WTC11 (cell line): ENCODE data around the gene CCDC57. TPM values are rescaled to one million over a fixed set of nuclear protein-coding genes. Genes with fewer than 3 reads are reported as not detected.
A peak's percentile ranks its signal among the peaks of the same experiment; 100 is the strongest.

Experiments used
- ATAC-seq: fragments of 200-7000 bp; cut with Tn5 transposase; 2 replicates; pipeline ENCODE4 v1.10.0; 2021; ENCODE audit warnings: mild to moderate bottlenecking, moderate library complexity
- CTCF ChIA-PET: fragments of 300-600 bp; sonication (Branson Sonifier 250); formaldehyde crosslinking; loops from one replicate; lab custom pipeline; 2021; ENCODE audit warnings: antibody characterized with exemption; lab: Charles Lee
- POLR2A ChIA-PET: fragments of 350-600 bp; sonication (Branson Sonifier 250); formaldehyde crosslinking; loops from one replicate; lab custom pipeline; 2021; ENCODE audit warnings: antibody characterized with exemption; lab: Charles Lee
- DNase-seq: peaks from one replicate; pipeline ENCODE4 v3.0.0; 2021; ENCODE audit warnings: low spot score
- H3K27ac Mint-ChIP-seq: 2 replicates; pipeline ENCODE4 v1.8.0; 2021; ENCODE audit warnings: mixed read lengths
- H3K27me3 Mint-ChIP-seq: 2 replicates; pipeline ENCODE4 v1.8.0; 2021; ENCODE audit warnings: low read depth, mild to moderate bottlenecking, moderate library complexity, mixed read lengths
- H3K36me3 Mint-ChIP-seq: 2 replicates; pipeline ENCODE4 v1.8.0; 2021; ENCODE audit warnings: mixed read lengths
- H3K4me1 Mint-ChIP-seq: 2 replicates; pipeline ENCODE4 v1.8.0; 2022; ENCODE audit warnings: mixed read lengths
- H3K4me3 Mint-ChIP-seq: 2 replicates; pipeline ENCODE4 v1.8.0; 2021; ENCODE audit warnings: mild to moderate bottlenecking, moderate library complexity, mixed read lengths
- H3K9me3 Mint-ChIP-seq: 2 replicates; pipeline ENCODE4 v1.8.0; 2021; ENCODE audit warnings: mixed read lengths
- ATF6 ChIP-seq: sonication (generic); formaldehyde crosslinking; IDR thresholded peaks from 2 replicates; pipeline ENCODE4 v1.8.1; 2023; ENCODE audit warnings: mild to moderate bottlenecking, missing genetic modification reagents
- CBFB ChIP-seq: sonication (generic); formaldehyde crosslinking; IDR thresholded peaks from 2 replicates; pipeline ENCODE4 v1.8.1; 2022; ENCODE audit warnings: mild to moderate bottlenecking, low read depth, missing genetic modification reagents
- ELF4 ChIP-seq: sonication (generic); formaldehyde crosslinking; IDR thresholded peaks from 2 replicates; pipeline ENCODE4 v1.8.1; 2022; ENCODE audit warnings: low read depth, mild to moderate bottlenecking, moderate library complexity, missing genetic modification reagents
- FOXP4 ChIP-seq: sonication (generic); formaldehyde crosslinking; IDR thresholded peaks from 2 replicates; pipeline ENCODE4 v1.8.0; 2022; ENCODE audit warnings: mild to moderate bottlenecking, missing genetic modification reagents
- GABPB1 ChIP-seq: sonication (generic); formaldehyde crosslinking; IDR thresholded peaks from 2 replicates; pipeline ENCODE4 v1.8.1; 2023; ENCODE audit warnings: mild to moderate bottlenecking, missing genetic modification reagents
- MYBL2 ChIP-seq: sonication (generic); formaldehyde crosslinking; IDR thresholded peaks from 2 replicates; pipeline ENCODE4 v1.8.1; 2023; ENCODE audit warnings: mild to moderate bottlenecking, moderate library complexity, missing genetic modification reagents
- NFE2L1 ChIP-seq: sonication (generic); formaldehyde crosslinking; IDR thresholded peaks from 2 replicates; pipeline ENCODE4 v1.8.1; 2023; ENCODE audit warnings: missing genetic modification reagents
- NR3C1 ChIP-seq: sonication (generic); formaldehyde crosslinking; conservative IDR thresholded peaks from 2 replicates; pipeline ENCODE4 v1.8.1; 2023; ENCODE audit warnings: low read depth, mild to moderate bottlenecking, missing genetic modification reagents
- TEAD1 ChIP-seq: sonication (generic); formaldehyde crosslinking; IDR thresholded peaks from 2 replicates; pipeline ENCODE4 v1.8.0; 2022; ENCODE audit warnings: mild to moderate bottlenecking, missing genetic modification reagents
- TP53 ChIP-seq: sonication (generic); formaldehyde crosslinking; IDR thresholded peaks from 2 replicates; pipeline ENCODE4 v1.8.1; 2023; ENCODE audit warnings: mild to moderate bottlenecking, missing genetic modification reagents
- USF2 ChIP-seq: sonication (generic); formaldehyde crosslinking; IDR thresholded peaks from 2 replicates; pipeline ENCODE4 v1.8.1; 2023; ENCODE audit warnings: mild to moderate bottlenecking, missing genetic modification reagents, moderate library complexity
- ZBTB21 ChIP-seq: sonication (generic); formaldehyde crosslinking; IDR thresholded peaks from 2 replicates; pipeline ENCODE4 v1.8.1; 2023; ENCODE audit warnings: mild to moderate bottlenecking, missing genetic modification reagents, borderline replicate concordance
- ZNF138 ChIP-seq: sonication (generic); formaldehyde crosslinking; conservative IDR thresholded peaks from 2 replicates; pipeline ENCODE4 v1.8.1; 2022; ENCODE audit warnings: mild to moderate bottlenecking, moderate library complexity, missing genetic modification reagents
- ZNF232 ChIP-seq: sonication (generic); formaldehyde crosslinking; IDR thresholded peaks from 2 replicates; pipeline ENCODE4 v1.8.0; 2022; ENCODE audit warnings: mild to moderate bottlenecking, missing genetic modification reagents
- ZNF317 ChIP-seq: sonication (generic); formaldehyde crosslinking; IDR thresholded peaks from 2 replicates; pipeline ENCODE4 v1.8.1; 2023; ENCODE audit warnings: low read depth, mild to moderate bottlenecking, moderate library complexity, missing genetic modification reagents, borderline replicate concordance
- ZSCAN18 ChIP-seq: fragments of 250-450 bp; sonication (Bioruptor Pico); IDR thresholded peaks from 2 replicates; pipeline ENCODE4 v2.1.2; 2022; ENCODE audit warnings: mild to moderate bottlenecking, moderate library complexity
- total RNA-seq: library from RNA; stranded (reverse); gene quantifications from 3 replicates; pipeline ENCODE4 v1.2.3, GENCODE V29; 2021
- TF ChIP-seq, protein P1 (sequence below): sonication (generic); formaldehyde crosslinking; IDR thresholded peaks from 2 replicates; pipeline ENCODE4 v1.8.0; 2022; ENCODE audit warnings: mild to moderate bottlenecking, missing genetic modification reagents
- TF ChIP-seq, protein P2 (sequence below): fragments of 250-450 bp; sonication (Bioruptor Pico); IDR thresholded peaks from 2 replicates; pipeline ENCODE4 v1.8.0; 2021; ENCODE audit warnings: mild to moderate bottlenecking
- TF ChIP-seq, protein P3 (sequence below): sonication (generic); formaldehyde crosslinking; IDR thresholded peaks from 2 replicates; pipeline ENCODE4 v1.8.0; 2023; ENCODE audit warnings: mild to moderate bottlenecking, missing genetic modification reagents

CCDC57 gene
- total RNA-seq, 1 experiment from 2014 or later: 20.0 TPM

- ATAC-seq: peak; percentile 83
- DNase-seq: peak; percentile 77
- H3K4me1 Mint-ChIP-seq: peaks cover 44% of the 10 kb centered on the region
- TF ChIP-seq NR3C1 (0 out of 2 replicates have a peak, but pooled peaks have one; percentile 57), ELF4 (no peak), USF2 (no peak), CBFB (CRISPR knock-in tag) (0 out of 2 replicates have a peak, but pooled peaks have one; percentile 49), ATF6 (CRISPR knock-in tag) (no peak), ZNF232 (0 out of 2 replicates have a peak, but pooled peaks have one; percentile 47), NFE2L1 (CRISPR knock-in tag) (peak; percentile 54; the same call in 1 of the 2 replicates), TP53 (CRISPR knock-in tag) (0 out of 2 replicates have a peak, but pooled peaks have one; percentile 35), ZSCAN18 (CRISPR knock-in tag) (no peak), ZBTB21 (no peak), FOXP4 (CRISPR knock-in tag) (peak; percentile 56; the same call in 1 of the 2 replicates), ZNF138 (CRISPR knock-in tag) (0 out of 2 replicates have a peak, but pooled peaks have one; percentile 44), ZNF317 (CRISPR knock-in tag) (0 out of 2 replicates have a peak, but pooled peaks have one; percentile 13), MYBL2 (CRISPR knock-in tag) (0 out of 2 replicates have a peak, but pooled peaks have one; percentile 31), GABPB1 (no peak), TEAD1 (CRISPR knock-in tag) (no peak)
- TF ChIP-seq, protein P1, sequence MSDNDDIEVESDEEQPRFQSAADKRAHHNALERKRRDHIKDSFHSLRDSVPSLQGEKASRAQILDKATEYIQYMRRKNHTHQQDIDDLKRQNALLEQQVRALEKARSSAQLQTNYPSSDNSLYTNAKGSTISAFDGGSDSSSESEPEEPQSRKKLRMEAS (CRISPR knock-in tag): peak; percentile 45; the same call in 1 of the 2 replicates
- TF ChIP-seq, protein P2, sequence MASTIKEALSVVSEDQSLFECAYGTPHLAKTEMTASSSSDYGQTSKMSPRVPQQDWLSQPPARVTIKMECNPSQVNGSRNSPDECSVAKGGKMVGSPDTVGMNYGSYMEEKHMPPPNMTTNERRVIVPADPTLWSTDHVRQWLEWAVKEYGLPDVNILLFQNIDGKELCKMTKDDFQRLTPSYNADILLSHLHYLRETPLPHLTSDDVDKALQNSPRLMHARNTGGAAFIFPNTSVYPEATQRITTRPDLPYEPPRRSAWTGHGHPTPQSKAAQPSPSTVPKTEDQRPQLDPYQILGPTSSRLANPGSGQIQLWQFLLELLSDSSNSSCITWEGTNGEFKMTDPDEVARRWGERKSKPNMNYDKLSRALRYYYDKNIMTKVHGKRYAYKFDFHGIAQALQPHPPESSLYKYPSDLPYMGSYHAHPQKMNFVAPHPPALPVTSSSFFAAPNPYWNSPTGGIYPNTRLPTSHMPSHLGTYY (CRISPR knock-in tag): 0 out of 2 replicates have a peak, but pooled peaks have one; percentile 20
- TF ChIP-seq, protein P3, sequence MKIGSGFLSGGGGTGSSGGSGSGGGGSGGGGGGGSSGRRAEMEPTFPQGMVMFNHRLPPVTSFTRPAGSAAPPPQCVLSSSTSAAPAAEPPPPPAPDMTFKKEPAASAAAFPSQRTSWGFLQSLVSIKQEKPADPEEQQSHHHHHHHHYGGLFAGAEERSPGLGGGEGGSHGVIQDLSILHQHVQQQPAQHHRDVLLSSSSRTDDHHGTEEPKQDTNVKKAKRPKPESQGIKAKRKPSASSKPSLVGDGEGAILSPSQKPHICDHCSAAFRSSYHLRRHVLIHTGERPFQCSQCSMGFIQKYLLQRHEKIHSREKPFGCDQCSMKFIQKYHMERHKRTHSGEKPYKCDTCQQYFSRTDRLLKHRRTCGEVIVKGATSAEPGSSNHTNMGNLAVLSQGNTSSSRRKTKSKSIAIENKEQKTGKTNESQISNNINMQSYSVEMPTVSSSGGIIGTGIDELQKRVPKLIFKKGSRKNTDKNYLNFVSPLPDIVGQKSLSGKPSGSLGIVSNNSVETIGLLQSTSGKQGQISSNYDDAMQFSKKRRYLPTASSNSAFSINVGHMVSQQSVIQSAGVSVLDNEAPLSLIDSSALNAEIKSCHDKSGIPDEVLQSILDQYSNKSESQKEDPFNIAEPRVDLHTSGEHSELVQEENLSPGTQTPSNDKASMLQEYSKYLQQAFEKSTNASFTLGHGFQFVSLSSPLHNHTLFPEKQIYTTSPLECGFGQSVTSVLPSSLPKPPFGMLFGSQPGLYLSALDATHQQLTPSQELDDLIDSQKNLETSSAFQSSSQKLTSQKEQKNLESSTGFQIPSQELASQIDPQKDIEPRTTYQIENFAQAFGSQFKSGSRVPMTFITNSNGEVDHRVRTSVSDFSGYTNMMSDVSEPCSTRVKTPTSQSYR (CRISPR knock-in tag): 0 out of 2 replicates have a peak, but pooled peaks have one; percentile 31
- H3K27me3 Mint-ChIP-seq: peaks cover 32% of the 10 kb centered on the region
- H3K27ac Mint-ChIP-seq: peak overlapping the region; percentile 53
- ChIA-PET CTCF (interaction anchor here (0.6 to 2.4 kb wide), 30 partner anchors 8 to 167 kb away, joined by 3 to 25 read pairs (median 4); partner anchors contain the start of genes CCDC57, CENPX, CSNK1D and DCXR), POLR2A (interaction anchor here (0.6 to 0.8 kb wide), 4 partner anchors 8 to 554 kb away, joined by 3 to 6 read pairs (median 4); partner anchors contain the start of genes FAAP100 and FASN)
- no peaks in the 10 kb centered on the region for H3K9me3 Mint-ChIP-seq
- H3K4me3 Mint-ChIP-seq: no peak overlapping the region
- no peaks in the 10 kb centered on the region for H3K36me3 Mint-ChIP-seq
Observed at GRCh38 chr17:82105882-82106687, 106.6 kb downstream of the CCDC57 start.
